ENCODE measurements around the gene PHLPP1.
A peak's percentile ranks its signal among the peaks of the same experiment; 100 is the strongest.

The PHLPP1 gene

DNA sequence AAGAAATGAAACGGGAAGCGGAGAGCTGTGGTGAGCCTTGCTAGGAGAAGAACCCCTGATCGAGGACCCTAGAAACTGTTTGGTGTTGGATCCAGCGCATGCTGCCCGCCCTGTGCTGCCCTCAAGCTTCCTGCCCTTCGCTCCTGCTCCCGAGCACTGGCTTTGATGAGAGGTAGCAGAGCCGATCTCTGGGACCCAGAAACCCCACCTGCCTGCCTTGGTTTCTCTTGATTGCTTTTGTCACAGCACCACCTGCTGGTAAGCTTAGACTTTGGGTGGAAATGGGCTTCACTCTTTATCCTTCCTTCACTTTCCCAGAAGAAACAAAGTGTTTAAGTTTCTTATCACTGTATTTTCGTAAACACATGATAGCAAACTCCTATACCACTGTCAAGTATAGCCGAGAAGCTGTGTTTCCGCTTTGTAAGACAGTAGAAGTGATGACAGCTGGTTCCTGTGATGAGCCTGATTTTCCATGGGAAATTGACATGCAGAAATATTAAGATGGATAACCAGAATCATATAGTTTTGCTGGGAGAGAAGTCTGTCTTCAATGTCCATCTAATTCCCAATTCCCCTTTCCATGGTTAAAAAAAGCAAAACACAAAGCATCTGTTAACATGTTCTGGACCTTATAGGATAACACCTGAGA is 267.4 kb downstream of the PHLPP1 start:
- DNase-seq (ENCODE audit: low spot score): peak; percentile 62

GRCh38 chr18:62984656-62985315 is 269.4 kb downstream of the PHLPP1 start:
- no peak for DNase-seq (ENCODE audit: low spot score)

DNA sequence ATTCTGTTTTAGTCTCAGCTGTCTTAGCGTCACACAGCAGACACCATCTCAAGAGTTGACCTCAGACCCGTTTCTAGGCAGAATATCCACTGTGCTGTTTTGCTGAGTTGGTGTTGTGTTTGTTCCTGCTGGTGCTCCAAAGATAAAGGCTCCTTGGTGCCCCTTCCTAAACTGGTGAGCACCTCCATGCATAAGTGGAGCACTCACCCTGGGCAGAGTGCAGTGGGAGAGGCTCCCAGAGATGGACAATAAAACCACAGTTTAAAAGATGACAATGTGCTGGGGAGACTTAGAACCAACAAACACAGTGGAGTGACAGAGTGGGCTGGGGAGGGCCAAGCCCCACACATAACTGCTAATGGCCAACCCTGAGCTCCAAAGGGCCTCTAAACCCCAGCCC is 271.1 kb downstream of the PHLPP1 start:
- DNase-seq (ENCODE audit: low spot score): no peak

DNA sequence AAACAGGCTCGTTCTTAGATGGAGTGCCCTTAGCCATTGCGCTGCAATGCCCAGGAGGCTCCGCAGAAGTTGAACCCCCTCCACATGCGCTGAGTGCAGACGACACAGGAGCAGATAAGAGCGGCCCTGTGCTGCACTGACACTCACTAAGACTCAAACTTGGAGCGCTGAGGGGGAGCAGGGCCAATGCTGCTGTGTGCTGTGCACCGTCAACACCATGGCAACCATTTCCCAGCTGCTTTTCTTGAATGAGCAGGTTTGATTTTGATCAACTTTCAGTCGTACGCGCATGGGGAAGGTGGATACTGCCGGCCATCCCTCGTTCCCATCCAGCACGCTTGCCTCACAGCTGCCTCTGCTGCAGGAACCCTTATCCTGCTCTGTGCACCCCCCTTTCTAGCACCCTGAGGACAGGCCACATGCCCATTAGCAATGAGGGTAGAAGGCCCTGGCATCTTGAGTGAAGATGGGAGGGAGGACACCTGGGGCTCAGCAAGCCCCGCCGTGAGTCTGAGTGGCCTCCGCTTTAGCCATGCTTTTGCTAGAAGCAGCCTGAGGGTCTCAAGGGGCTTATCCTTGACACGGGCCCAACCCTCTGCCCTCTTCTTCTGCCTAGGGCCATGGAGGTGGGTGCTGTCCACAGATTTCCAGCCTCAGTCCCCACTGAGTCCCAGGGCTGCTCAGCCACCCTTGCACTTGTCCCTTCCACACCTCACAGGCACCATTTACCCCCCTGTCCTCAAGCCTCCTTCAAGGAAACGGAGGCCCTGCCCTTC is 271.9 kb downstream of the PHLPP1 start:
- DNase-seq (ENCODE audit: low spot score): no peak

GRCh38 chr18:62987859-62988258 is 272.5 kb downstream of the PHLPP1 start:
- DNase-seq (ENCODE audit: low spot score): no peak

- DNase-seq (ENCODE audit: low spot score): no peak
These were observed 273.1 kb downstream of the PHLPP1 start for GRCh38 chr18:62988471-62988870.

GRCh38 chr18:62989195-62989594 is 273.9 kb downstream of the PHLPP1 start:
- DNase-seq (ENCODE audit: low spot score): no peak

- no peak for DNase-seq (ENCODE audit: low spot score)
These were observed 275.3 kb downstream of the PHLPP1 start for GRCh38 chr18:62990653-62991052.

DNA sequence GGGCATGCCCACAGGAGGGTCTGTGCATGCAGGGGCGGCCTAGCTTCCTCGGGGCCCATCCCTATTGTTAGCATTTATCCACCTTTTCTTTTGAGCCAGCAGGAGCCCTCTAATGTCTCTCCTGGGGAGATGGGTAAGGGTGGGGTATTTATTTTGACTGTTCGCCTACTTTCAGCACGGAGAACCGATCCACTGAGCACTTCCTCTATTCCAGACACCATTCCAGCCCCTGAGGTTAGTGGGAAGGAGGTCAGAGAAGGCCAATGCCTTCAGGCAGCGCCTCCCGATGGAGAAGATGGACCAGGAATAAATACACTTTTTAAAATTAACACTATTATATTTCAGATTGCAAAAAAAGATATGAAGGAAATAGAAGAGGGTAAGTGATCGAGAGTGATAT is 276.0 kb downstream of the PHLPP1 start:
- DNase-seq (ENCODE audit: low spot score): no peak

- no peak for DNase-seq (ENCODE audit: low spot score)
These were observed 276.6 kb downstream of the PHLPP1 start for GRCh38 chr18:62991959-62992358.

DNA sequence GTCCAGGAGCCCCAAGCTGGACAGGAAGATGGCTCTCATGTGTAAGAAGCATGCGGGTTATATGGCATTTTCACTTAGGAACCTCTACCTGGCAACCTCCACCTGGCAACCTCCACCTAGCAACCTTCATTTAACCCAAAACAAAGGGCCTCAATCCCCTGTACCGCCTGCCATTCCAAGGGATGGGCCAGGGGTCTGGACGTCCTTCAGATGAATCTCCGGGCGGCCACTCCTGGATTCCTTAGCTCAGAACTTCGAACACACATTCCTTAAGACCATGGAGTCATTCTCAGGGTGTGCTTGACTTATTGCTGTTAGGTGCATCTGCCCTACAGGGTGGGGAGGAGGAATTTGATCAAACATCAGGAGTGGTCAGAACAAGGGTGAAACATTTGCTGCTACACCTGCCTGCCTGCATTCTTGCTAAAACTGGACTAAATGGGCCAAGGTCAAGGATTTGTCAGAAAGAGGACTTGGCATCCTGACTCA is 277.6 kb downstream of the PHLPP1 start:
- no peak for DNase-seq (ENCODE audit: low spot score)

DNA sequence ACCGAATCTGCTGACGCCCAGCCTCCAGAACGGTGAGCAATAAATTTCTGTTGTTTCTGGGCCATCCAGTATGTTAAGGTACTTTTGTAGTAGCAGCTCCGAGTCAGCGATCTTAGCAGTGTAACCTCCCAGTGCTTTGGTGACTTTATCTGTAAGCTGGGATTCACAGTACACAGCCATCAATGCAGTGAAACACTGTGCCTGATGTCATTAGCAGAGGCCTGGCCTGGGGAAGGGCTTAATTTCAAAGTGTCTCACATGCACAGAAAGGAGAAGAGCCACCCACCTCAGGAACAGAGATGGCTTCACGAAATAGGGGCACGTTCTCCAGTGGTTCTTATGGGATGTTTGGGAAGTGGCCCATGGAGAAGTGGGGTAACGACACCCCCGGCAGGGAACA is 281.2 kb downstream of the PHLPP1 start:
- no peak for DNase-seq (ENCODE audit: low spot score)

DNA sequence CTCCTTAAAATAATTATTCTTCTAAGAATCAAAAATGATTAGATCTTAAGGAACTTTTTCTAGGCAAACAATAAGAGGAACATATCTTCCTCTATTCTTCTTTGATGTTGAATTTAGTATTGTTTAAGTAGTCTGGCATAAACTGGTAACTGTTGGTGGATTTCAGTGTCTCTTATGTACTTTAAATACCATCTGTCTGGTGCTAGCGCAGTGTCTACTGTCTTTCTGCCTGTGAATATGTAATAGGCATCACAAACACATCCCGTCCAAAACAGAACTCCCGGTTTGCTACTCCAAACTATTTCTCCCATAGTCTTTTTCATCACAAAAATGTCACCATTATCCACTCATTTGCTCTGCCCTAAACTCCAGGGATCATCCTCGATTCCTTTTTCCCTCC is 281.7 kb downstream of the PHLPP1 start:
- DNase-seq (ENCODE audit: low spot score): no peak

- no peak for DNase-seq (ENCODE audit: low spot score)
These were observed 283.1 kb downstream of the PHLPP1 start for GRCh38 chr18:62998443-62998842.

DNA sequence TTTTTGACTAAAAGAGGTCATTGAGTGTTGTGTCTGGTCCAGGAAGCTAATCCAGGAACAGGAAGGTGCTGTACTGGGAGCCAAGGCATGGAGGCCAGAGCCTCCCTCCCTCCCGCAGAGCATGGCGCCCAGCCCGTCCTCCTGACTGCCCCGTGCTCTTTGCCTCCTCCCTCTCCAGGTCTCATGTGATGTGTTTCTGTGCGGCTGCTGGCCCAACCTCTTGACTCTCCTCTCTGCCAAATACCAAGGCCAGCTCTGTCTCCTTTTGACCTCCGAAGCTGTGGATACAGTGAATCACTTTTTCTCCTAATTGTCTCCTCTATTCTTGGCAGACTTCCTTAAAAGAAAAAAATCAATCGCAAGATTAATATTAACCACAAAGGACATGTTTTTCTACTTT is 284.1 kb downstream of the PHLPP1 start:
- DNase-seq (ENCODE audit: low spot score): no peak

GRCh38 chr18:62999921-63000320 is 284.6 kb downstream of the PHLPP1 start:
- no peak for DNase-seq (ENCODE audit: low spot score)

DNA sequence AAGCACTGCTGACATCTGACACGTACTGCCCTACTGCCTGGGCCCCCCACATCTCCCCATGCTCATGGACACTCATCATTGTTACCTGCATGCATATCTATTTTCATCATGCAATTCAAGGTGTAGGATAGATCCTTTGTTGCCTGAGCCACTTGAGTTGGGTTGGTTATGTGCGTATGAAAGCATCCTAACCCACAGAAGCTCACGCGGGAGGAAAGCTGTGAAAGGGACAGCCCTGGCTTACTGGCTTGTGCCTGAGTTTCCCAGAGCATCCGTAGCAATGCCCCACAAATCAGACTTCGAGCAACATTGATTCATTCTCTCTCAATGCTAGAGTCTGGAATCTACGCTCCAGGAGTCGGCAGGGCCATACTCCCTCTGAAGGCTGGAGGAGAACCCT is 285.5 kb downstream of the PHLPP1 start:
- DNase-seq (ENCODE audit: low spot score): no peak

- DNase-seq (ENCODE audit: low spot score): no peak
These were observed 286.5 kb downstream of the PHLPP1 start for GRCh38 chr18:63001861-63002260.

GRCh38 chr18:63002305-63002704 is 287.0 kb downstream of the PHLPP1 start:
- no peak for DNase-seq (ENCODE audit: low spot score)

- DNase-seq (ENCODE audit: low spot score): no peak
These were observed 287.6 kb downstream of the PHLPP1 start for GRCh38 chr18:63002803-63003445.

- DNase-seq (ENCODE audit: low spot score): no peak
These were observed 288.6 kb downstream of the PHLPP1 start for GRCh38 chr18:63003899-63004298.

- no peak for DNase-seq (ENCODE audit: low spot score)
These were observed 289.2 kb downstream of the PHLPP1 start for GRCh38 chr18:63004466-63005089.

Data from CD4-positive, alpha-beta T cell treated with Interleukin-2 at 100 ng/mL for 4 hours (primary cell).